ENCODE data around the gene PCDHA12.
"Not testable (repeated sequence)": the region's sequence is repeated elsewhere in the genome, so short reads cannot be mapped to it uniquely, and the experiment has no call there.

The PCDHA12 gene, protein sequence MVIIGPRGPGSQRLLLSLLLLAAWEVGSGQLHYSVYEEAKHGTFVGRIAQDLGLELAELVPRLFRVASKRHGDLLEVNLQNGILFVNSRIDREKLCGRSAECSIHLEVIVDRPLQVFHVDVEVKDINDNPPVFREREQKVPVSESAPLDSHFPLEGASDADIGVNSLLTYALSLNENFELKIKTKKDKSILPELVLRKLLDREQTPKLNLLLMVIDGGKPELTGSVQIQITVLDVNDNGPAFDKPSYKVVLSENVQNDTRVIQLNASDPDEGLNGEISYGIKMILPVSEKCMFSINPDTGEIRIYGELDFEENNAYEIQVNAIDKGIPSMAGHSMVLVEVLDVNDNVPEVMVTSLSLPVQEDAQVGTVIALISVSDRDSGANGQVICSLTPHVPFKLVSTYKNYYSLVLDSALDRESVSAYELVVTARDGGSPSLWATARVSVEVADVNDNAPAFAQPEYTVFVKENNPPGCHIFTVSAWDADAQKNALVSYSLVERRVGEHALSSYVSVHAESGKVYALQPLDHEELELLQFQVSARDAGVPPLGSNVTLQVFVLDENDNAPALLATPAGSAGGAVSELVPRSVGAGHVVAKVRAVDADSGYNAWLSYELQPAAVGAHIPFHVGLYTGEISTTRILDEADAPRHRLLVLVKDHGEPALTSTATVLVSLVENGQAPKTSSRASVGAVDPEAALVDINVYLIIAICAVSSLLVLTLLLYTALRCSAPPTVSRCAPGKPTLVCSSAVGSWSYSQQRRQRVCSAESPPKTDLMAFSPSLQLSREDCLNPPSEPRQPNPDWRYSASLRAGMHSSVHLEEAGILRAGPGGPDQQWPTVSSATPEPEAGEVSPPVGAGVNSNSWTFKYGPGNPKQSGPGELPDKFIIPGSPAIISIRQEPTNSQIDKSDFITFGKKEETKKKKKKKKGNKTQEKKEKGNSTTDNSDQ

DNA sequence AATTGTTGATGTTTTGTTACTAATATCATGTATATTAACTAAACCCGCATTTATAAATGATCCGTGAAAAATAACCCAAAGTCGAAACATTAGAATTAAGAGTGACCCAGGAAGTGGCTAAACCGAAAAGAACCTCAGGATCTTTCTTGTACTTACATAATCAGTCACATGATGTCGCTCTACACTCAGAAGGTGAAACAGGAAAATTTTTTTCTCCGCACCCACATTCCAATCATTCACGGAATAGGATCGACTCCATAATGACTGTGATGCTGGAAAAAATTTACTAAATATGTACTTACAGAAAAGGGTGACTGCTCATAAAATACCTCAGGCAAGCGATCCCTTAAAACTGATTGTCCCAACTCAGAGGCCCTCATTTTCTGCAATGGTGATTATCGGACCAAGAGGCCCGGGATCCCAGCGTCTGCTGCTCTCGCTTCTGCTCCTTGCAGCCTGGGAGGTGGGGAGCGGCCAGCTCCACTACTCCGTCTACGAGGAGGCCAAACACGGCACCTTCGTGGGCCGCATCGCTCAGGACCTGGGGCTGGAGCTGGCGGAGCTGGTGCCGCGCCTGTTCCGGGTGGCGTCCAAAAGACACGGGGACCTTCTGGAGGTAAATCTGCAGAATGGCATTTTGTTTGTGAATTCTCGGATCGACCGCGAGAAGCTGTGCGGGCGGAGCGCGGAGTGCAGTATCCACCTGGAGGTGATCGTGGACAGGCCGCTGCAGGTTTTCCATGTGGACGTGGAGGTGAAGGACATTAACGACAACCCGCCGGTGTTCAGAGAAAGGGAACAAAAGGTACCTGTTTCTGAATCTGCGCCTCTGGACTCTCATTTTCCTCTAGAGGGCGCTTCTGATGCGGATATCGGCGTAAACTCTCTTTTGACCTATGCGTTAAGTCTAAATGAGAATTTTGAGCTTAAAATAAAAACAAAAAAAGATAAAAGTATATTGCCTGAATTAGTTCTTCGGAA, at the start of gene PCDHA12:
PCDHA12 (plus strand) TSS at position 224 of the 981 bp plus-strand sequence; CDS start at position 389, 165 bp downstream.
- no peak for DNase-seq

DNA sequence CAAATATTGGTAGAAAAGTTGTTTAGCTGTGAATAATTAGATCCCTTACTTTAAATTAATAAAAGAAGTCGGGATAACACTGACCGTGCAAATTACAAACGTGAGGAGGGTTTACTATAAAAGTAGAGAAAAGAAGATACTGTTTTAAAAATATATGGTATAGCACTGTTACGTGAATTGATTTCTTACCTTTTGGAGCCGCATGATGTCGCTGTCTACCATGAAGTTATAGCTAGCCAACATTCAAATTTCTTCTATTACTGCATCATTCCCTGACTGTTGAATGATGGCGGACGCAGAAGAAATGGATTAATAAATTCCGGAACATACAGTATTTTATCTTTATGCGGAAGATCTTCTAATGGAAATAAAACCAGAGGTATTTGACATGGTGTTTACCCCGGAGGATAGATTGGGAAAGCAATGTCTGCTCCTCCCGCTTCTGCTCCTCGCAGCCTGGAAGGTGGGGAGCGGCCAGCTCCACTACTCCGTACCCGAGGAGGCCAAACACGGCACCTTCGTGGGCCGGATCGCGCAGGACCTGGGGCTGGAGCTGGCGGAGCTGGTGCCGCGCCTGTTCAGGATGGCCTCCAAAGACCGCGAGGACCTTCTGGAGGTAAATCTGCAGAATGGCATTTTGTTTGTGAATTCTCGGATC, 47.3 kb upstream of the PCDHA12 start, which contains the start of gene PCDHA6:
PCDHA6 (plus strand) TSS at position 257 of the 658 bp plus-strand sequence; CDS start at position 389, 132 bp downstream.
- no peak for DNase-seq

DNA sequence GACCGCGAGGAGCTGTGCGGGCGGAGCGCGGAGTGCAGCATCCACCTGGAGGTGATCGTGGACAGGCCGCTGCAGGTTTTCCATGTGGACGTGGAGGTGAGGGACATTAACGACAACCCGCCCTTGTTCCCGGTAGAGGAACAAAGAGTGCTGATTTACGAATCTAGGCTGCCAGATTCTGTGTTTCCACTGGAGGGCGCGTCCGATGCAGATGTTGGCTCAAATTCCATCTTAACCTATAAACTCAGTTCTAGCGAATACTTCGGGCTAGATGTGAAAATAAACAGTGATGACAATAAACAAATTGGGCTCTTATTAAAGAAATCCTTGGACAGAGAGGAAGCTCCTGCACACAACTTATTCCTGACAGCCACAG, 46.8 kb upstream of the PCDHA12 start:
- DNase-seq: no peak

DNA sequence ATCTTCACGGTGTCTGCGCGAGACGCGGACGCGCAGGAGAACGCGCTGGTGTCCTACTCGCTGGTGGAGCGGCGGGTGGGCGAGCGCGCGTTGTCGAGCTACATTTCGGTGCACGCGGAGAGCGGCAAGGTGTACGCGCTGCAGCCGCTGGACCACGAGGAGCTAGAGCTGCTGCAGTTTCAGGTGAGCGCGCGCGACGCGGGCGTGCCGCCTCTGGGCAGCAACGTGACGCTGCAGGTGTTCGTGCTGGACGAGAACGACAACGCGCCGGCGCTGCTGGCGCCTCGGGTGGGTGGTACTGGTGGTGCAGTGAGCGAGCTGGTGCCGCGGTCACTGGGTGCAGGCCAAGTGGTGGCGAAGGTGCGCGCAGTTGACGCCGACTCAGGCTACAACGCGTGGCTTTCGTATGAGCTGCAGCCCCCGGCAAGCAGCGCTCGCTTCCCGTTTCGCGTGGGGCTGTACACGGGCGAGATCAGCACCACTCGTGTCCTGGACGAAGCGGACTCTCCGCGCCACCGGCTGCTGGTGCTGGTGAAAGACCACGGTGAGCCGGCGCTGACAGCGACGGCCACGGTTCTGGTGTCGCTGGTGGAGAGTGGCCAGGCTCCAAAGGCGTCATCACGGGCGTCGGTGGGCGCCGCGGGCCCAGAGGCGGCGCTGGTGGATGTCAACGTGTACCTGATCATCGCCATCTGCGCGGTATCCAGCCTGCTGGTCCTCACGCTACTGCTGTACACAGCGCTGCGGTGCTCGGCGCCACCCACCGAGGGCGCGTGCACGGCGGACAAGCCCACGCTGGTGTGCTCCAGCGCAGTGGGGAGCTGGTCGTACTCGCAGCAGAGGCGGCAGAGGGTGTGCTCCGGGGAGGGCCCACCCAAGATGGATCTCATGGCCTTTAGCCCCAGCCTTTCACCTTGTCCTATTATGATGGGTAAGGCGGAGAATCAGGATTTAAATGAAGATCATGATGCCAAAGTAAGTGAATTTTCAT, 45.3 kb upstream of the PCDHA12 start:
- not testable (repeated sequence) for DNase-seq

DNA sequence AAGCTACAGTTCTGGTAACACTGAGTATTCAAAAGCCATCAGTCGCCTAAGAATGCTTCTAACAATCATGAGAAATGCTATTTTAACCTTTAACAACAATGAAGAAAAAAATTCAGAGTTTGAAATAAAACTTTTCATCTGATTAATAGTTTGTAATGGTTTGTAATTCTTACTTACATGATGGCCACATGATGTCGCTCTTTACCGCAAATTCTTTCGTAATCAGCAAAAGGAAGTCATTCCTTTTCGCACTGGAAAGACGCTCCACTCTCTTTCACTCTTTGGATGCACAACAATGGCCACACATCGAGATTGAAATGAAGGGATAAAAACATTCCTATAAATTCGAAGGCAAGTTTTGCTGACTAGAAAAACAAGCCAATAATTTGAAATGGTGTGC, 41.1 kb upstream of the PCDHA12 start, which contains the start of gene PCDHA7:
PCDHA7 (plus strand) TSS at position 277 of the 400 bp plus-strand sequence; CDS start at position 392, 115 bp downstream.
- DNase-seq: no peak

DNA sequence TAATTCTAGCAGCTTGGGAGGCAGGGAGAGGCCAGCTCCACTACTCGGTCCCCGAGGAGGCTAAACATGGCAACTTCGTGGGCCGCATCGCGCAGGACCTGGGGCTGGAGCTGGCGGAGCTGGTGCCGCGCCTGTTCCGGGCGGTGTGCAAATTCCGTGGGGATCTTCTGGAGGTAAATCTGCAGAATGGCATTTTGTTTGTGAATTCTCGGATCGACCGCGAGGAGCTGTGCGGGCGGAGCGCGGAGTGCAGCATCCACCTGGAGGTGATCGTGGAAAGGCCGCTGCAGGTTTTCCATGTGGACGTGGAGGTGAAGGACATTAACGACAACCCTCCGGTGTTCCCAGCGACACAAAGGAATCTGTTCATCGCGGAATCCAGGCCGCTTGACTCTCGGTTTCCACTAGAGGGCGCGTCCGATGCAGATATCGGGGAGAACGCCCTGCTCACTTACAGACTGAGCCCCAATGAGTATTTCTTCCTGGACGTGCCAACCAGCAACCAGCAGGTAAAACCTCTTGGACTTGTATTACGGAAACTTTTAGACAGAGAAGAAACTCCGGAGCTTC, 40.6 kb upstream of the PCDHA12 start:
- DNase-seq: not testable (repeated sequence)

DNA sequence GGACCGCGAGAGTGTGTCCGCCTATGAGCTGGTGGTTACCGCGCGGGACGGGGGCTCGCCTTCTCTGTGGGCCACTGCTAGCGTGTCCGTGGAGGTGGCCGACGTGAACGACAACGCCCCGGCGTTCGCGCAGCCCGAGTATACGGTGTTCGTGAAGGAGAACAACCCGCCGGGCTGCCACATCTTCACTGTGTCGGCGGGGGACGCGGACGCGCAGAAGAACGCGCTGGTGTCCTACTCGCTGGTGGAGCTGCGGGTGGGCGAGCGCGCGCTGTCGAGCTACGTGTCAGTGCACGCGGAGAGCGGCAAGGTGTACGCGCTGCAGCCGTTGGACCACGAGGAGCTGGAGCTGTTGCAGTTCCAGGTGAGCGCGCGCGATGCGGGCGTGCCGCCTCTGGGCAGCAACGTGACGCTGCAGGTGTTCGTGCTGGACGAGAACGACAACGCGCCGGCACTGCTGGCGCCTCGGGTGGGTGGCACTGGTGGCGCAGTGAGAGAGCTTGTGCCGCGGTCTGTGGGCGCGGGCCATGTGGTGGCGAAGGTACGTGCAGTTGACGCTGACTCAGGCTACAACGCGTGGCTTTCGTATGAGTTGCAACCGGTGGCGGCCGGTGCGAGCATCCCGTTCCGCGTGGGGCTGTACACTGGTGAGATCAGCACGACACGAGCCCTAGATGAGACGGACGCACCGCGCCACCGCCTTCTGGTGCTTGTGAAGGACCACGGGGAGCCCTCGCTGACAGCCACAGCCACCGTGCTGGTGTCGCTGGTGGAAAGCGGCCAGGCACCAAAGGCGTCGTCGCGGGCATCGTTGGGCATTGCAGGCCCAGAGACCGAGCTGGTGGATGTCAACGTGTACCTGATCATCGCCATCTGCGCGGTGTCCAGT, 39.2 kb upstream of the PCDHA12 start:
- no peak for DNase-seq

DNA sequence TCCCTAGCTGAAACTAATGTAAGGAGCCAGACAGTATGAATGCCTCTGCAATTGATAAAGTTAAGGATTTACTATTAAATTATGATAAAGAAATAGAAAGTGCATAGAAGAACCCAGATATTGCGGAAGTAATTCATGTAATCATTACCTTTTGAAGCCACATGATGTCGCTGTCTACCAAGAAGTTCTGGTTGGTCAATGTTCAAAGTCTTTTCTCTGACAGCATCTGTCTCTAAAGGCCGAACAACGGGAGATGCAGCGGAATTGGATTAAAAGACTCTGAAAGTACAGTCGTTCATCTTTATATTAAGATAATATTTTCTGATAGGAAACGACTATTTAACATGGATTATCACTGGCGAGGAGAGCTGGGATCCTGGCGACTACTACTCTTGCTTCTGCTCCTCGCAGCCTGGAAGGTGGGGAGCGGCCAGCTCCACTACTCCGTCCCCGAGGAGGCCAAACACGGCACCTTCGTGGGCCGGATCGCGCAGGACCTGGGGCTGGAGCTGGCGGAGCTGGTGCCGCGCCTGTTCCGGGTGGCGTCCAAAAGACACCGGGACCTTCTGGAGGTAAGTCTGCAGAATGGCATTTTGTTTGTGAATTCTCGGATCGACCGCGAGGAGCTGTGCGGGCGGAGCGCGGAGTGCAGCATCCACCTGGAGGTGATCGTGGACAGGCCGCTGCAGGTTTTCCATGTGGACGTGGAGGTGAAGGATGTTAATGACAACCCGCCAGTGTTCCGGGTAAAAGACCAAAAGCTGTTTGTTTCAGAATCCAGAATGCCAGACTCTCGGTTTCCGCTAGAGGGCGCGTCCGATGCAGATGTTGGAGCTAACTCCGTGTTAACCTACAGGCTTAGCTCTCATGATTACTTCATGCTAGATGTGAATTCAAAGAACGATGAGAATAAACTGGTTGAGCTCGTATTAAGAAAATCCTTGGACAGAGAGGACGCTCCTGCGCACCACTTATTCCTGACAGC, 33.8 kb upstream of the PCDHA12 start, which contains the start of gene PCDHA8:
PCDHA8 (plus strand) TSS at position 210 of the 985 bp plus-strand sequence; CDS start at position 345, 135 bp downstream.
- DNase-seq: no peak

DNA sequence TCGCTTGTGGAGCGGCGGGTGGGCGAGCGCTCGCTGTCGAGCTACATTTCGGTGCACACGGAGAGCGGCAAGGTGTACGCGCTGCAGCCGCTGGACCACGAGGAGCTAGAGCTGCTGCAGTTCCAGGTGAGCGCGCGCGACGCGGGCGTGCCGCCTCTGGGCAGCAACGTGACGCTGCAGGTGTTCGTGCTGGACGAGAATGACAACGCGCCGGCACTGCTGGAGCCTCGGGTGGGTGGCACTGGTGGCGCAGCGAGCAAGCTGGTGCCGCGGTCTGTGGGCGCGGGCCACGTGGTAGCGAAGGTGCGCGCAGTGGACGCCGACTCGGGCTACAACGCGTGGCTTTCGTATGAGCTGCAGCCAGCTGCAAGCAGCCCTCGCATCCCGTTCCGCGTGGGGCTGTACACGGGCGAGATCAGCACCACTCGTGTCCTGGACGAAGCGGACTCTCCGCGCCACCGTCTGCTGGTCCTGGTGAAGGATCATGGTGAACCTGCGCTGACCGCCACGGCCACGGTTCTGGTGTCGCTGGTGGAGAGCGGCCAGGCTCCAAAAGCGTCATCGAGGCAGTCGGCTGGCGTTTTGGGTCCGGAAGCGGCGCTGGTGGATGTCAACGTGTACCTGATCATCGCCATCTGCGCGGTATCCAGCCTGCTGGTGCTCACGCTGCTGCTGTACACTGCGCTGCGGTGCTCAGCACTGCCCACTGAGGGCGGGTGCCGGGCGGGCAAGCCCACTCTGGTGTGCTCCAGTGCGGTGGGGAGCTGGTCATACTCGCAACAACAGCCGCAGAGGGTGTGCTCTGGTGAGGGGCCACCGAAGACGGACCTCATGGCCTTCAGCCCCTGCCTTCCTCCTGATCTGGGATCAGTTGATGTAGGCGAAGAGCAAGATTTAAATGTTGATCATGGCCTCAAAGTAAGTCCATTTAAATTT, 32.0 kb upstream of the PCDHA12 start:
- no peak for DNase-seq

DNA sequence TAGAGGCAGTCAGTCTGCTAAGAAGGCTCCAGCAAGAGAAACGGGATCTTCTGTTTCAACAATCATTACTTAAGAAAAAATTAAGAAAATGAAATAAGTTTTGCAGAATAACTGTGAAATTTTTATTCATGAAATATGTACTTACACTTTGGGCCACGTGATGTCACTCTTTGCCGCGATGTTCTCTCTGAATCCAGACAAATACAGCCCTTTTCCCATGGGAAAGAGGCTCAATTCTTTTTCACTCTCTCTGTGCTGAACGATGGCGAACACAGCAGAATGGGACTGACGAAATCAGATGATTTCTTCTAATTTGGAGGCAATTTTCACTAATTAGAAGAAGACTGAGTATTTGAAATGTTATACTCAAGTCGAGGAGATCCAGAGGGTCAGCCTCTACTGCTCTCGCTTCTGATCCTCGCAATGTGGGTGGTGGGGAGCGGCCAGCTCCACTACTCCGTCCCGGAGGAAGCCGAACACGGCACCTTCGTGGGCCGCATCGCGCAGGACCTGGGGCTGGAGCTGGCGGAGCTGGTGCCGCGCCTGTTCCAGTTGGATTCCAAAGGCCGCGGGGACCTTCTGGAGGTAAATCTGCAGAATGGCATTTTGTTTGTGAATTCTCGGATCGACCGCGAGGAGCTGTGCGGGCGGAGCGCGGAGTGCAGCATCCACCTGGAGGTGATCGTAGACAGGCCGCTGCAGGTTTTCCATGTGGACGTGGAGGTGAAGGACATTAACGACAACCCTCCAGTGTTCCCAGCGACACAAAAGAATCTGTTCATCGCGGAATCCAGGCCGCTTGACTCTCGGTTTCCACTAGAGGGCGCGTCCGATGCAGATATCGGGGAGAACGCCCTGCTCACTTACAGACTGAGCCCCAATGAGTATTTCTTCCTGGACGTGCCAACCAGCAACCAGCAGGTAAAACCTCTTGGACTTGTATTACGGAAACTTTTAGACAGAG, 26.7 kb upstream of the PCDHA12 start, which contains the start of gene PCDHA9:
PCDHA9 (plus strand) TSS at position 244 of the 964 bp plus-strand sequence; CDS start at position 358, 114 bp downstream.
- DNase-seq: not testable (repeated sequence)

DNA sequence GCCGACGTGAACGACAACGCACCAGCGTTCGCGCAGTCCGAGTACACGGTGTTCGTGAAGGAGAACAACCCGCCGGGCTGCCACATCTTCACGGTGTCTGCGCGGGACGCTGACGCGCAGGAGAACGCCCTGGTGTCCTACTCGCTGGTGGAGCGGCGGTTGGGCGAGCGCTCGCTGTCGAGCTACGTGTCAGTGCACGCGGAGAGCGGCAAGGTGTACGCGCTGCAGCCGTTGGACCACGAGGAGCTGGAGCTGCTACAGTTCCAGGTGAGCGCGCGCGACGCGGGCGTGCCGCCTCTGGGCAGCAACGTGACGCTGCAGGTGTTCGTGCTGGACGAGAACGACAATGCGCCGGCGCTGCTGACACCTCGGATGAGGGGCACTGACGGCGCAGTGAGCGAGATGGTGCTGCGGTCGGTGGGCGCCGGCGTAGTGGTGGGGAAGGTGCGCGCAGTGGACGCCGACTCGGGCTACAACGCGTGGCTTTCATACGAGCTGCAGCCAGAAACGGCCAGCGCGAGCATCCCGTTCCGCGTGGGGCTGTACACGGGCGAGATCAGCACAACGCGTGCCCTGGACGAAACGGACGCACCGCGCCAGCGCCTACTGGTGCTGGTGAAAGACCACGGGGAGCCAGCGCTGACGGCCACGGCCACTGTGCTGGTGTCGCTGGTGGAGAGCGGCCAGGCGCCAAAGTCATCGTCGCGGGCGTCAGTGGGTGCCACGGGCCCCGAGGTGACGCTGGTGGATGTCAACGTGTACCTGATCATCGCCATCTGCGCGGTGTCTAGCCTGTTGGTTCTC, 25.1 kb upstream of the PCDHA12 start:
- DNase-seq: not testable (repeated sequence)

DNA sequence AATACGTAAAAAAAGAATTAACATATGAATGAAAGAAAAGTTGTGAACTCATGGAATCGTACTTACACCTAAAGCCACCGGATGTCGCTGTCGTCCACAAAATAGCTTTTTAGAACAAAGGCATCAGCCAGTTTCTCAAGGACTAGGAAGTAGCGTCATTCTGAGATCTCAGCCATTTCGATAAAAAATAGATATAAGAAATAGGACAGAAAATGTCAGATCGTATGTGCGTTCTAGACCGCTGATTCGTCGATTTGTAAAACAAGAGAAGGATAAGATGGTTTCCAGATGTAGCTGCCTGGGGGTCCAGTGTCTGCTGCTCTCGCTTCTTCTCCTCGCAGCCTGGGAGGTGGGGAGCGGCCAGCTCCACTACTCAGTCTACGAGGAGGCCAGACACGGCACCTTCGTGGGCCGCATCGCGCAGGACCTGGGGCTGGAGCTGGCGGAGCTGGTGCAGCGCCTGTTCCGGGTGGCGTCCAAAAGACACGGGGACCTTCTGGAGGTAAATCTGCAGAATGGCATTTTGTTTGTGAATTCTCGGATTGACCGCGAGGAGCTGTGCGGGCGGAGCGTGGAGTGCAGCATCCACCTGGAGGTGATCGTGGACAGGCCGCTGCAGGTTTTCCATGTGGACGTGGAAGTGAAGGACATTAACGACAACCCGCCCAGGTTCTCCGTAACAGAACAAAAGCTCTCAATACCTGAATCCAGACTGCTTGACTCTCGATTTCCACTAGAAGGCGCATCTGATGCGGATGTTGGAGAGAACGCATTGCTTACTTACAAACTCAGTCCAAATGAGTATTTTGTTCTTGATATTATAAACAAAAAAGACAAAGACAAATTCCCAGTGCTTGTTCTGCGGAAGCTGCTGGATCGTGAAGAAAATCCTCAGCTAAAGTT, 19.1 kb upstream of the PCDHA12 start, which contains the start of gene PCDHA10:
PCDHA10 (plus strand) TSS at position 126 of the 903 bp plus-strand sequence; CDS start at position 278, 152 bp downstream.
- no peak for DNase-seq
